ENCODE results near the gene GNRH2.
"Not testable (repeated sequence)": the region's sequence is repeated elsewhere in the genome, so short reads cannot be mapped to it uniquely, and the experiment has no call there.

Gene GNRH2

GRCh38 chr20:3043322-3043721, at the start of gene GNRH2:
GNRH2 (plus strand) TSS chr20:3043622; CDS start chr20:3044415, 793 bp downstream.
- no peak within 1 kb of the TSS for H3K4me3 Mint-ChIP-seq
- H3K27ac Mint-ChIP-seq, result peak within 1 kb of the TSS; percentile 16
- no peaks in the 10 kb centered on the region for H3K36me3 Mint-ChIP-seq
- peaks cover 11% of the 10 kb centered on the region for H3K4me1 Mint-ChIP-seq (ENCODE audit: low read depth)
- H3K9me3 Mint-ChIP-seq (ENCODE audit: low read depth), result no peaks in the 10 kb centered on the region
- H3K27me3 Mint-ChIP-seq, result no peaks in the 10 kb centered on the region

- no peaks in the 10 kb centered on the region for H3K4me1 Mint-ChIP-seq (ENCODE audit: low read depth)
- H3K4me3 Mint-ChIP-seq, result no peak overlapping the region
- no peaks in the 10 kb centered on the region for H3K9me3 Mint-ChIP-seq (ENCODE audit: low read depth)
- H3K27ac Mint-ChIP-seq, result no peak overlapping the region
- H3K36me3 Mint-ChIP-seq, result no peaks in the 10 kb centered on the region
- no peaks in the 10 kb centered on the region for H3K27me3 Mint-ChIP-seq
Observed at GRCh38 chr20:2995796-2996195, 47.6 kb upstream of the GNRH2 start.

- H3K36me3 Mint-ChIP-seq, result no peaks in the 10 kb centered on the region
Observed at GRCh38 chr20:2998728-2999127, 44.7 kb upstream of the GNRH2 start.

GRCh38 chr20:3000852-3001523, 42.4 kb upstream of the GNRH2 start:
- Mint-ChIP-seq H3K4me3 (no peak overlapping the region), H3K27me3 (no peaks in the 10 kb centered on the region), H3K36me3 (peaks cover 2% of the 10 kb centered on the region), H3K27ac (no peak overlapping the region), H3K9me3 (ENCODE audit: low read depth) (no peaks in the 10 kb centered on the region), H3K4me1 (ENCODE audit: low read depth) (no peaks in the 10 kb centered on the region)

More at GRCh38 chr20:2998728-2999127, 44.7 kb upstream of the GNRH2 start:
- Mint-ChIP-seq H3K9me3 (ENCODE audit: low read depth) (no peaks in the 10 kb centered on the region), H3K27ac (peak overlapping the region; percentile 80), H3K4me1 (ENCODE audit: low read depth) (no peaks in the 10 kb centered on the region), H3K4me3 (no peak overlapping the region), H3K27me3 (no peaks in the 10 kb centered on the region)

- Mint-ChIP-seq H3K9me3 (ENCODE audit: low read depth) (no peaks in the 10 kb centered on the region), H3K36me3 (peaks cover 6% of the 10 kb centered on the region), H3K4me1 (ENCODE audit: low read depth) (peaks cover 1% of the 10 kb centered on the region), H3K27me3 (no peaks in the 10 kb centered on the region), H3K27ac (no peak overlapping the region), H3K4me3 (no peak overlapping the region)
Observed at GRCh38 chr20:3003416-3003815, 40.0 kb upstream of the GNRH2 start.

- Mint-ChIP-seq H3K4me3 (no peak overlapping the region), H3K36me3 (peaks cover 8% of the 10 kb centered on the region), H3K4me1 (ENCODE audit: low read depth) (peaks cover 29% of the 10 kb centered on the region), H3K27ac (peak overlapping the region; percentile 46), H3K27me3 (no peaks in the 10 kb centered on the region), H3K9me3 (ENCODE audit: low read depth) (no peaks in the 10 kb centered on the region)
Observed at GRCh38 chr20:3010985-3011723, 32.3 kb upstream of the GNRH2 start.

- H3K4me3 Mint-ChIP-seq, result peak overlapping the region; percentile 24
- no peaks in the 10 kb centered on the region for H3K9me3 Mint-ChIP-seq (ENCODE audit: low read depth)
- H3K27me3 Mint-ChIP-seq, result no peaks in the 10 kb centered on the region
- H3K36me3 Mint-ChIP-seq, result peaks cover 8% of the 10 kb centered on the region
- H3K27ac Mint-ChIP-seq, result peak overlapping the region; percentile 46
- H3K4me1 Mint-ChIP-seq (ENCODE audit: low read depth), result peaks cover 29% of the 10 kb centered on the region
Observed at GRCh38 chr20:3011752-3012151, 31.7 kb upstream of the GNRH2 start.

- peaks cover 4% of the 10 kb centered on the region for H3K36me3 Mint-ChIP-seq
- H3K4me1 Mint-ChIP-seq (ENCODE audit: low read depth), result peaks cover 27% of the 10 kb centered on the region
- H3K9me3 Mint-ChIP-seq (ENCODE audit: low read depth), result no peaks in the 10 kb centered on the region
- H3K4me3 Mint-ChIP-seq, result no peak overlapping the region
- H3K27ac Mint-ChIP-seq, result no peak overlapping the region
- H3K27me3 Mint-ChIP-seq, result no peaks in the 10 kb centered on the region
Observed at GRCh38 chr20:3013771-3014170, 29.7 kb upstream of the GNRH2 start.

GRCh38 chr20:3014179-3014578, 29.2 kb upstream of the GNRH2 start:
- Mint-ChIP-seq H3K36me3 (peaks cover 2% of the 10 kb centered on the region), H3K4me1 (ENCODE audit: low read depth) (peaks cover 27% of the 10 kb centered on the region), H3K9me3 (ENCODE audit: low read depth) (no peaks in the 10 kb centered on the region), H3K4me3 (no peak overlapping the region), H3K27me3 (no peaks in the 10 kb centered on the region), H3K27ac (no peak overlapping the region)

- H3K4me3 Mint-ChIP-seq, result no peak overlapping the region
- no peaks in the 10 kb centered on the region for H3K9me3 Mint-ChIP-seq (ENCODE audit: low read depth)
- peaks cover 2% of the 10 kb centered on the region for H3K36me3 Mint-ChIP-seq
- peak overlapping the region; percentile 46 for H3K27ac Mint-ChIP-seq
- no peaks in the 10 kb centered on the region for H3K27me3 Mint-ChIP-seq
- peaks cover 27% of the 10 kb centered on the region for H3K4me1 Mint-ChIP-seq (ENCODE audit: low read depth)
Observed at GRCh38 chr20:3014662-3015061, 28.8 kb upstream of the GNRH2 start.

- not testable (repeated sequence) for H3K9me3 Mint-ChIP-seq (ENCODE audit: low read depth); H3K36me3 Mint-ChIP-seq; H3K27ac Mint-ChIP-seq; H3K4me3 Mint-ChIP-seq; H3K27me3 Mint-ChIP-seq
- H3K4me1 Mint-ChIP-seq (ENCODE audit: low read depth), result peaks cover 27% of the 10 kb centered on the region
Observed at GRCh38 chr20:3015302-3015701, 28.1 kb upstream of the GNRH2 start.

- Mint-ChIP-seq H3K4me3 (no peak overlapping the region), H3K27ac (no peak overlapping the region), H3K9me3 (ENCODE audit: low read depth) (no peaks in the 10 kb centered on the region), H3K27me3 (no peaks in the 10 kb centered on the region), H3K4me1 (ENCODE audit: low read depth) (no peaks in the 10 kb centered on the region), H3K36me3 (no peaks in the 10 kb centered on the region)
Observed at GRCh38 chr20:3021327-3021726, 22.1 kb upstream of the GNRH2 start.

GRCh38 chr20:3021777-3022176, 21.6 kb upstream of the GNRH2 start:
- no peak overlapping the region for H3K4me3 Mint-ChIP-seq
- no peaks in the 10 kb centered on the region for H3K36me3 Mint-ChIP-seq
- H3K27me3 Mint-ChIP-seq, result no peaks in the 10 kb centered on the region
- no peak overlapping the region for H3K27ac Mint-ChIP-seq
- no peaks in the 10 kb centered on the region for H3K9me3 Mint-ChIP-seq (ENCODE audit: low read depth)
- no peaks in the 10 kb centered on the region for H3K4me1 Mint-ChIP-seq (ENCODE audit: low read depth)

- not testable (repeated sequence) for H3K27ac Mint-ChIP-seq
Observed at GRCh38 chr20:3022559-3023490, 20.6 kb upstream of the GNRH2 start.

GRCh38 chr20:3027987-3028386, 15.4 kb upstream of the GNRH2 start:
- no peak overlapping the region for H3K4me3 Mint-ChIP-seq
- no peaks in the 10 kb centered on the region for H3K4me1 Mint-ChIP-seq (ENCODE audit: low read depth)
- no peak overlapping the region for H3K27ac Mint-ChIP-seq
- no peaks in the 10 kb centered on the region for H3K9me3 Mint-ChIP-seq (ENCODE audit: low read depth)
- peaks cover 2% of the 10 kb centered on the region for H3K36me3 Mint-ChIP-seq
- no peaks in the 10 kb centered on the region for H3K27me3 Mint-ChIP-seq

More at GRCh38 chr20:3022559-3023490, 20.6 kb upstream of the GNRH2 start:
- not testable (repeated sequence) for H3K27me3 Mint-ChIP-seq; H3K4me3 Mint-ChIP-seq; H3K36me3 Mint-ChIP-seq; H3K4me1 Mint-ChIP-seq (ENCODE audit: low read depth); H3K9me3 Mint-ChIP-seq (ENCODE audit: low read depth)

Measured in activated naive CD8-positive, alpha-beta T cell (primary cell).